ENCODE results near the gene DHRS11. TPM values are rescaled to one million over a fixed set of nuclear protein-coding genes. Genes with fewer than 3 reads are reported as not detected.

DHRS11 gene
- total RNA-seq, 1 experiment from 2014 or later = 38.0 TPM

- TF ChIP-seq ARID4B (CRISPR knock-in tag; IDR thresholded peaks at IDR 0.05; ENCODE audit: borderline replicate concordance) (peak; percentile 23; the same call in 1 of the 2 replicates), GTF2I (CRISPR knock-in tag; conservative IDR thresholded peaks at IDR 0.05) (no peak), FOXP4 (CRISPR knock-in tag; IDR thresholded peaks at IDR 0.05) (peak; percentile 83), ZNF121 (CRISPR knock-in tag; IDR thresholded peaks at IDR 0.05) (no peak), ATF3 (CRISPR knock-in tag; conservative IDR thresholded peaks at IDR 0.05) (no peak), GABPB1 (CRISPR knock-in tag; IDR thresholded peaks at IDR 0.05) (peak; percentile 63; the same call in 1 of the 2 replicates), CREB1 (CRISPR knock-in tag; IDR thresholded peaks at IDR 0.05) (no peak), JAZF1 (CRISPR knock-in tag; IDR thresholded peaks at IDR 0.05) (no peak), ZBTB43 (CRISPR knock-in tag; IDR thresholded peaks at IDR 0.05) (no peak), USF2 (CRISPR knock-in tag; IDR thresholded peaks at IDR 0.05) (no peak), E2F5 (CRISPR knock-in tag; IDR thresholded peaks at IDR 0.05) (no peak; the same call in 1 of the 2 replicates), NR3C1 (CRISPR knock-in tag; conservative IDR thresholded peaks at IDR 0.05; ENCODE audit: low read depth) (no peak), JUN (CRISPR knock-in tag; IDR thresholded peaks at IDR 0.05) (no peak), PREB (CRISPR knock-in tag; IDR thresholded peaks at IDR 0.05; ENCODE audit: borderline replicate concordance) (no peak), CREM (CRISPR knock-in tag; IDR thresholded peaks at IDR 0.05) (no peak), NFE2L1 (CRISPR knock-in tag; IDR thresholded peaks at IDR 0.05) (no peak), E2F4 (CRISPR knock-in tag; IDR thresholded peaks at IDR 0.05; ENCODE audit: borderline replicate concordance, low read depth) (no peak), FOXK1 (CRISPR knock-in tag; IDR thresholded peaks at IDR 0.05) (peak; percentile 89), ZNF416 (CRISPR knock-in tag; IDR thresholded peaks at IDR 0.05) (no peak), MAX (CRISPR knock-in tag; IDR thresholded peaks at IDR 0.05) (no peak), USF1 (CRISPR knock-in tag; IDR thresholded peaks at IDR 0.05) (no peak), HMGA2 (CRISPR knock-in tag; IDR thresholded peaks at IDR 0.05) (no peak), ZNF138 (CRISPR knock-in tag; conservative IDR thresholded peaks at IDR 0.05) (no peak)
Observed at GRCh38 chr17:36545465-36546417, 45.9 kb upstream of the DHRS11 start (continued).

All from WTC11 (cell line).